Activated naive CD8-positive, alpha-beta T cell (primary cell): ENCODE results near the gene TUBAL3.

Experiments used
- H3K27ac Mint-ChIP-seq: one replicate; pipeline ENCODE4 v1.8.0; 2021; ENCODE audit warnings: mixed read lengths
- H3K27me3 Mint-ChIP-seq: one replicate; pipeline ENCODE4 v1.8.0; 2021; ENCODE audit warnings: mixed read lengths
- H3K36me3 Mint-ChIP-seq: one replicate; pipeline ENCODE4 v1.8.0; 2021; ENCODE audit warnings: mixed read lengths
- H3K4me1 Mint-ChIP-seq: one replicate; pipeline ENCODE4 v1.8.0; 2021; ENCODE audit warnings: low read depth, mixed read lengths
- H3K4me3 Mint-ChIP-seq: one replicate; pipeline ENCODE4 v1.8.0; 2021; ENCODE audit warnings: mild to moderate bottlenecking, mixed read lengths
- H3K9me3 Mint-ChIP-seq: one replicate; pipeline ENCODE4 v1.8.0; 2021; ENCODE audit warnings: low read depth, mixed read lengths

Gene TUBAL3

GRCh38 chr10:5373891-5374611, 30.6 kb downstream of the TUBAL3 start:
- no peaks in the 10 kb centered on the region for H3K36me3 Mint-ChIP-seq
- no peak overlapping the region for H3K27ac Mint-ChIP-seq
- H3K4me1 Mint-ChIP-seq = no peaks in the 10 kb centered on the region
- H3K27me3 Mint-ChIP-seq = peaks cover 4% of the 10 kb centered on the region
- peaks cover under 1% of the 10 kb centered on the region for H3K9me3 Mint-ChIP-seq
- H3K4me3 Mint-ChIP-seq = no peak overlapping the region

GRCh38 chr10:5373307-5373706, 31.3 kb downstream of the TUBAL3 start:
- no peak overlapping the region for H3K4me3 Mint-ChIP-seq
- H3K27ac Mint-ChIP-seq = no peak overlapping the region
- H3K27me3 Mint-ChIP-seq = peaks cover 4% of the 10 kb centered on the region
- H3K9me3 Mint-ChIP-seq = no peaks in the 10 kb centered on the region
- H3K36me3 Mint-ChIP-seq = no peaks in the 10 kb centered on the region
- H3K4me1 Mint-ChIP-seq = no peaks in the 10 kb centered on the region

GRCh38 chr10:5370493-5371352, 33.9 kb downstream of the TUBAL3 start:
- Mint-ChIP-seq H3K4me1 (no peaks in the 10 kb centered on the region), H3K9me3 (no peaks in the 10 kb centered on the region), H3K36me3 (no peaks in the 10 kb centered on the region), H3K27me3 (peaks cover 4% of the 10 kb centered on the region), H3K27ac (no peak overlapping the region), H3K4me3 (no peak overlapping the region)

- no peaks in the 10 kb centered on the region for H3K9me3 Mint-ChIP-seq
Observed at GRCh38 chr10:5369362-5370158, 35.1 kb downstream of the TUBAL3 start.

GRCh38 chr10:5365928-5366327, 38.7 kb downstream of the TUBAL3 start:
- Mint-ChIP-seq H3K9me3 (no peaks in the 10 kb centered on the region), H3K4me3 (no peak overlapping the region), H3K27ac (no peak overlapping the region), H3K27me3 (no peaks in the 10 kb centered on the region), H3K36me3 (no peaks in the 10 kb centered on the region), H3K4me1 (no peaks in the 10 kb centered on the region)

More at GRCh38 chr10:5369362-5370158, 35.1 kb downstream of the TUBAL3 start:
- no peaks in the 10 kb centered on the region for H3K4me1 Mint-ChIP-seq
- no peak overlapping the region for H3K4me3 Mint-ChIP-seq
- no peaks in the 10 kb centered on the region for H3K36me3 Mint-ChIP-seq
- H3K27ac Mint-ChIP-seq = no peak overlapping the region
- H3K27me3 Mint-ChIP-seq = no peaks in the 10 kb centered on the region

GRCh38 chr10:5364890-5365338, 39.7 kb downstream of the TUBAL3 start, which contains the start of gene UCN3:
UCN3 (plus strand) TSS chr10:5364966; CDS start chr10:5373721, 8,755 bp downstream.
- Mint-ChIP-seq H3K4me3 (no peak within 1 kb of the TSS), H3K4me1 (no peaks in the 10 kb centered on the region), H3K27ac (no peak within 1 kb of the TSS), H3K9me3 (no peaks in the 10 kb centered on the region), H3K27me3 (no peaks in the 10 kb centered on the region), H3K36me3 (no peaks in the 10 kb centered on the region)

GRCh38 chr10:5364374-5364773, 40.3 kb downstream of the TUBAL3 start:
- Mint-ChIP-seq H3K4me3 (no peak overlapping the region), H3K36me3 (no peaks in the 10 kb centered on the region), H3K9me3 (no peaks in the 10 kb centered on the region), H3K27ac (no peak overlapping the region), H3K27me3 (no peaks in the 10 kb centered on the region), H3K4me1 (no peaks in the 10 kb centered on the region)

GRCh38 chr10:5362873-5363272, 41.8 kb downstream of the TUBAL3 start:
- H3K36me3 Mint-ChIP-seq = no peaks in the 10 kb centered on the region
- no peak overlapping the region for H3K4me3 Mint-ChIP-seq
- H3K9me3 Mint-ChIP-seq = no peaks in the 10 kb centered on the region
- H3K27me3 Mint-ChIP-seq = no peaks in the 10 kb centered on the region
- H3K4me1 Mint-ChIP-seq = no peaks in the 10 kb centered on the region
- H3K27ac Mint-ChIP-seq = no peak overlapping the region

GRCh38 chr10:5361966-5362365, 42.7 kb downstream of the TUBAL3 start:
- Mint-ChIP-seq H3K4me3 (no peak overlapping the region), H3K4me1 (no peaks in the 10 kb centered on the region), H3K9me3 (no peaks in the 10 kb centered on the region), H3K27ac (no peak overlapping the region), H3K27me3 (no peaks in the 10 kb centered on the region), H3K36me3 (no peaks in the 10 kb centered on the region)

GRCh38 chr10:5360318-5360915, 44.2 kb downstream of the TUBAL3 start:
- H3K27ac Mint-ChIP-seq = no peak overlapping the region
- no peaks in the 10 kb centered on the region for H3K9me3 Mint-ChIP-seq
- H3K27me3 Mint-ChIP-seq = no peaks in the 10 kb centered on the region
- H3K4me1 Mint-ChIP-seq = peaks cover 8% of the 10 kb centered on the region
- no peaks in the 10 kb centered on the region for H3K36me3 Mint-ChIP-seq
- H3K4me3 Mint-ChIP-seq = no peak overlapping the region

- Mint-ChIP-seq H3K4me3 (no peak overlapping the region), H3K27ac (no peak overlapping the region), H3K9me3 (no peaks in the 10 kb centered on the region), H3K27me3 (no peaks in the 10 kb centered on the region), H3K4me1 (peaks cover 8% of the 10 kb centered on the region), H3K36me3 (no peaks in the 10 kb centered on the region)
Observed at GRCh38 chr10:5356302-5356763, 48.3 kb downstream of the TUBAL3 start.

GRCh38 chr10:5355594-5356301, 48.9 kb downstream of the TUBAL3 start:
- Mint-ChIP-seq H3K36me3 (no peaks in the 10 kb centered on the region), H3K4me3 (no peak overlapping the region), H3K27me3 (no peaks in the 10 kb centered on the region), H3K9me3 (no peaks in the 10 kb centered on the region), H3K4me1 (peaks cover 8% of the 10 kb centered on the region), H3K27ac (no peak overlapping the region)

- no peak overlapping the region for H3K27ac Mint-ChIP-seq
- H3K27me3 Mint-ChIP-seq = no peaks in the 10 kb centered on the region
- no peak overlapping the region for H3K4me3 Mint-ChIP-seq
- no peaks in the 10 kb centered on the region for H3K36me3 Mint-ChIP-seq
- no peaks in the 10 kb centered on the region for H3K9me3 Mint-ChIP-seq
- peaks cover 8% of the 10 kb centered on the region for H3K4me1 Mint-ChIP-seq
Observed at GRCh38 chr10:5354068-5354467, 50.6 kb downstream of the TUBAL3 start.

GRCh38 chr10:5349362-5349761, 55.3 kb downstream of the TUBAL3 start:
- Mint-ChIP-seq H3K36me3 (no peaks in the 10 kb centered on the region), H3K4me1 (no peaks in the 10 kb centered on the region), H3K27me3 (no peaks in the 10 kb centered on the region), H3K9me3 (no peaks in the 10 kb centered on the region), H3K27ac (no peak overlapping the region), H3K4me3 (no peak overlapping the region)
